Measurements from ENCODE around the gene ARHGEF4. TPM values are rescaled to one million over a fixed set of nuclear protein-coding genes. Genes with fewer than 3 reads are reported as not detected.

Gene ARHGEF4
- polyA plus RNA-seq, 4 donors: 6.2 to 15.7 (median 7.8) TPM

- no peak for DNase-seq (ENCODE audit: low read depth in 4 of 4, low spot score in 3 of 4)
Observed at GRCh38 chr2:130819226-130819607, 17.5 kb upstream of the ARHGEF4 start.

- DNase-seq (ENCODE audit: low read depth in 4 of 4, low spot score in 3 of 4): no peak
Observed at GRCh38 chr2:130819608-130820278, 17.0 kb upstream of the ARHGEF4 start.

- DNase-seq (ENCODE audit: low read depth in 4 of 4, low spot score in 3 of 4): no peak
Observed at GRCh38 chr2:130820279-130820861, 16.3 kb upstream of the ARHGEF4 start.

DNA sequence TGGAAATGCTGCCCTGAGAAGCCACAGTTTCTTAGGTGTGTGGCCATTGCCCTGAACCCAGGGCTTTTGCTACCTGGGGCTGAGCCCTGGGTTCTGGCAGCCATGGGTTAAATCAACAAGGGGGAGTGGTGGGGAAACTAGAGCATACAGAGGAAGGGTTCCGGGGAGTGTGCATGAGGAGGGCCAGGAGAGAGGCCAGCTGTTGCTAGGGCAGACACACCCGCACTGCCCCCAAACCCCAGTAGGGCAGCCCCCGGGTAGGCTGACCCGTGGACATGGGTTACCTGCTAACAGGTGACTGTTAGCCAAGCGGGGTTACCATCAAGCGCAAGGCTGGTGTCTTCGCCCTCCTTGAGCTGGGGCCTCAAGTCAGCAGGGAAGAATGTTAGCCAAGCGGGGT is 14.8 kb upstream of the ARHGEF4 start:
- DNase-seq (ENCODE audit: low read depth in 4 of 4, low spot score in 3 of 4): no peak

GRCh38 chr2:130822766-130823165 is 13.9 kb upstream of the ARHGEF4 start:
- no peak for DNase-seq (ENCODE audit: low read depth in 4 of 4, low spot score in 3 of 4)

- DNase-seq (ENCODE audit: low read depth in 4 of 4, low spot score in 3 of 4): no peak
Observed at GRCh38 chr2:130823171-130823885, 13.4 kb upstream of the ARHGEF4 start.

- no peak for DNase-seq (ENCODE audit: low read depth in 4 of 4, low spot score in 3 of 4)
Observed at GRCh38 chr2:130823886-130824491, 12.7 kb upstream of the ARHGEF4 start.

DNA sequence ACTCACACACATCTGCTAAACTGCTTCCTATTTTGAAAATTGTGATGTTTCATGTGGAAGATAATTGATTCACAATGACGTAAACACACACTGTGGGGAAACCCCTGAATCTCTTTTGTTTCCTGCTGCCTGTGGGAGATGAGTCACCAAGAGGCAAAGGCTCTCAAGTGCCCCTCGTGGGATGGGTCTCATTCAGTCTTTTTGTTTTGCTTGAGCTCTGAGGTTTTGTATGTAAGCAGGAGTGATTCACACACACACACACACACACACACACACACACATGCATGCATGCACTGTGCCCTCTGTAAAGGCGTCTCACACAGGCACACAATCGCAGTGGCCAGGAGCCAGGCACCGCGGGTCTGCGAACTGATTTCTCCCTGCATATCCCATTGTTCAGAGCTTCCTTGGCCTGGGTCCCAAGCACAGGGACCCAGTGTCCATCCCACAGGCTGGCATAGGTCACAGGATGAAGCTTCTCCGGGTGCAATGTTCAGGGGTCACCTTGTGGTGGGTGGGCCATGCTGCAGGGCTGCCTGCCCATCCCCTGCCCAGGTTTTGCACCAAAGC is 12.1 kb upstream of the ARHGEF4 start:
- no peak for DNase-seq (ENCODE audit: low read depth in 4 of 4, low spot score in 3 of 4)

DNA sequence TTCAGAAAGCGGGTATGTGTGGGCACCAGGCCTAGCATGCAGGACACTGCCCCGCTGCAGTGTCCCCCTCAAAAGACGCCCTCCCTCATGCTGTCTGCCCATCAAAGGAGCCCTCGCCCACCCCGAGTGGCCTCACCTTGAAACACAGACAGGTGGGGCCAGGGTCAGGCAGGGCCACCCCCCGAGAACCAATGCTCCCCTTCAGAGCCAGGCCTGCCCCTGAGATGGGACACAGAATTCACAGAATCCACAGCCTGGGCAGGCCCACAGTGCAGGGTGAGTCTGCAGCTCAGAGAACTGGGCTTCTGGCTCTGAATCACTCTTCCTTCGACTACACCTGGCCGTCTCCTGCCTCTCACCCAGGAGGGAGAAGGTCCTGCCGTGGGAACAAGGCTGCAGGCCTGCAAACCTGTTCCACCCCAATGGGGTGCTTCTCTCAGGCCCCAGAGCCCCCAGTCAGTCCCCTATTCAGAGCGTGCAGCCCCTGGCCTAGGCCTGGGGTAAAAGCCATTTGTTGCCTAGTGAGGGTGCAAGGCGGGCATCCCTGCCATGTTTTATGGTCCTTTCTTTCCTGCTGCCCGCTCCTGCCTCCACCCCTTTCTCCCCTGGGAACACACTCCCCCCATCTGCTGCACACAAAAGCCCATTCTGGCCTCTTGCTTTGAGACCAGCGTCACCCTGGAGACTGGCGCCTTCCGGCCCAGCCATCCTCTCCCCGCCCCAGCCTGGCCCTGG is 11.3 kb upstream of the ARHGEF4 start:
- DNase-seq (ENCODE audit: low read depth in 4 of 4, low spot score in 3 of 4): no peak

- DNase-seq (ENCODE audit: low read depth in 4 of 4, low spot score in 3 of 4): no peak
Observed at GRCh38 chr2:130825966-130826253, 10.8 kb upstream of the ARHGEF4 start.

DNA sequence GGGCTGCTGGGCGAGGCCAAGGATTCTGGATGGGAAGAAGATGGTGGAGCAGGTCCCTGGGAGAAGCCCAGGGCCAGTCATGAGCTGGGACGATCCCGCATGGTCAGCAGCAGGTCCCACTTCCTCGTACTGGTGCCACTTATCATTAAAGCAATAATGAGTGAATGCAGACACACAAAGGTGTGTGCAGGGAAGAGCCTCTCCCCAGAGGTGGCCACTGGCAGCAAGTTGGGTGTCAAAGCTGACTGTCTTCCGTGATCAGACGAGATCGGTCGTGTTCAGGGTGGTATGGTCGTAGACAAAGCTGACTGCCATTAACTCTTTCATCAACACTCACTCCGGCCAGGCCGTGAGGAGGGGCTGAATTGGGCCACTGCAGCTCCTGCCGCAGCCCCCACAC is 10.3 kb upstream of the ARHGEF4 start:
- no peak for DNase-seq (ENCODE audit: low read depth in 4 of 4, low spot score in 3 of 4)

DNA sequence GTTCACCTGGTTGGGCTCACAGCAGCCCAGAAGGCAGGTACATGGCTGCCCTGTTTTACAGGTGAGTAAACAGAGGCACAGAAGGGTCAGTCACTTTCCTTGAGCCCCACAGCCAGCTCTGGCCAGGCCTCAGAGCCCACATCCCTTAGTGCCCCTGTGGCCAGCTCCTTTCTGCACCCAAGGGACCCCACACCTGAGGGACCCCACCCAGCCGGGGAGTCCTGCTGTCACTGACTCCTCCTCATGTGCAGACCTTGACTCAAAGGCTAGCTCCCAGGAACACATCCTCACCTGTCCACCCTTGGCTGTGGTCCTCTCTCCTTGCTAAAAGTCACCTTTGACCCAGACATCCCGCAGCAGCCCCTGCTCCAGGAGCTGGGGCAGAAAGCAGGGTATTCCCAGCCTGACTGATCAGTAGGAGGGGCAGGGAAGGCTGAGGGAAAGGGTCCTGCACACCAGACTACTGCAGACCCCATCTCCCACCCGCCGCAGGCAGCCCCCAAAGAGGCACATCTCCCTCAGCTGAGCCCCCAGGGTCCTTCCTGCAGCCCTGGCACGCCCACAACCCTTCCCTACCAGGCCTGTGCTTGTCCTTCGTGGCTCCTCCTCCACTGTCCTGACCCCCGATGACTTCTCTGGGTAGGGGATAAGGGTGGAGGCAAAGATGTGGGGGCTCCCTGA is 9.8 kb upstream of the ARHGEF4 start:
- DNase-seq (ENCODE audit: low read depth in 4 of 4, low spot score in 3 of 4): no peak

- DNase-seq (ENCODE audit: low read depth in 4 of 4, low spot score in 3 of 4): no peak
Observed at GRCh38 chr2:130827502-130828251, 9.0 kb upstream of the ARHGEF4 start.

DNA sequence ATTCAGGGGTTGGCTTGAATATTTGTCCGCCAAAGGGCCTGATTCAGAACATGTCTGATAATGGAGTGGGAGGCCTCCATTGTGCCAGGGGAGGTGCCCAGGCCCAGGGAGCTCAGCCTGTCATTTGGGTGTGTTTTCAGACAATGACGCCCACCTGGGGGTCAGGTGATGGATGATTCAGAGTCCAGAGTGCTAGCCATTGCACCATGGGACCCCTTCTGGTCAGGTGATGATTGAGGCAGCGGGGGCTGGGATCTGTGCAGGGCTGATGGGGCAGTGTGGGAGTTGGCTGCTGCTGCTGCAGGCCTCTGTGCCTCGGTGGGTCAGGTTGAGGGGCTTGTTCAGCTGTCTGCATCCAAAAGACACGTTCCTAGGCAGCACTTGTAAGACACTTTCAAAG is 8.3 kb upstream of the ARHGEF4 start:
- DNase-seq (ENCODE audit: low read depth in 4 of 4, low spot score in 3 of 4): no peak

DNA sequence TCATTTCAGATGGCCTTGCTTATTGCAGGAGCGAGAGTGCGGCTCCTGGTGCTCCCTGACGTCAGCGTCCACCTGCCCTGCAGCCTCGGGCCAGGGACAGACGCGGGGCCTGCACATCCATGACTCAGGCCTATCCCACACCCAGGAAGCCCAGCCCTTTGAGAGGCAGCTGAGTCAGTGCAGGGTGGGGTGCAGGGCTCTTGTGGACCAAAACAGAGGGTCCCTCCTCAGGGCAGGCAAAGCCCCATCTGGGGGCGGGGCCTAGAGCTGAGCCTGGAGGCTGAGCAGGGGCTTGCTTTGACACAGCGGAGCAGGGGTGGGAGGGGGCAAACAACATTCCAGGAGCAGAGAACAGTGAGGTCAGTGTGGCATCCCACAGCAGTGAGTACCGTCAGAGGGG is 7.7 kb upstream of the ARHGEF4 start:
- no peak for DNase-seq (ENCODE audit: low read depth in 4 of 4, low spot score in 3 of 4)

- DNase-seq (ENCODE audit: low read depth in 4 of 4, low spot score in 3 of 4): no peak
Observed at GRCh38 chr2:130830538-130830937, 6.2 kb upstream of the ARHGEF4 start.

- no peak for DNase-seq (ENCODE audit: low read depth in 4 of 4, low spot score in 3 of 4)
Observed at GRCh38 chr2:130831356-130831755, 5.4 kb upstream of the ARHGEF4 start.

DNA sequence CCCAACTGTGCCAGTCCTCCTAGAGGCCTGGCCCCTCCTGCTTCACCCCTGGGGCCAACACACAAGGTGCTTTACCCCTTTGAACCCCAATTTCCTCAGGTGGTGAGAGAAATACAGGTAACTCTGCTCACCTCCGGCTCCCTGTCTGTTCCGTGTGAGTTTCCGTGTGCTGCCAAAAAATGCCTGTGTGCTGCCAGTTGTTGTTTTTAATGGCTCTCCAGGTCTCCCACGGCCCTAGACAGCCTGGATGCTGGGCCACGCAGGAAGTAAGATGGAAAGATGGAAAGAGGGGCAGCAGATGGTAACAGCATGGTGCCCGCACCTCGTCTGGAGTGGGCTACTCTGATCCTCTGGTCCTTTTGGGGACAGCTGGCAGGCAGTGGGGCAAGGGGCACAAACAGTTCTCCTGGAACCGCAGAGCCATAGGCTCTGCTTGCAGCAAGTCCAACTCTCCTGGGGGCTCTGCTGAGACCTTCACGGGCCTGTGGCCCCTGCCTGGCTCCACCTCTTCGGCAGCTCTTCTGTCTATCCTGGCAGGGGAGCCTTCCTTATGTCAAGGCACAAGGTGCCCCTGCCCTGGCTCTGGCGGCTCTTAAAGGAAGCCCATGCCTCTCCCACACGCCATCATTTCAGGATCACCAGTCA is 4.3 kb upstream of the ARHGEF4 start:
- DNase-seq (ENCODE audit: low read depth in 4 of 4, low spot score in 3 of 4): no peak
